ENCODE results near the gene ACADL. TPM values are rescaled to one million over a fixed set of nuclear protein-coding genes. Genes with fewer than 3 reads are reported as not detected.
A peak's percentile ranks its signal among the peaks of the same experiment; 100 is the strongest.

The ACADL gene
- total RNA-seq, 2 experiments from 2014 or later = not detected

DNA sequence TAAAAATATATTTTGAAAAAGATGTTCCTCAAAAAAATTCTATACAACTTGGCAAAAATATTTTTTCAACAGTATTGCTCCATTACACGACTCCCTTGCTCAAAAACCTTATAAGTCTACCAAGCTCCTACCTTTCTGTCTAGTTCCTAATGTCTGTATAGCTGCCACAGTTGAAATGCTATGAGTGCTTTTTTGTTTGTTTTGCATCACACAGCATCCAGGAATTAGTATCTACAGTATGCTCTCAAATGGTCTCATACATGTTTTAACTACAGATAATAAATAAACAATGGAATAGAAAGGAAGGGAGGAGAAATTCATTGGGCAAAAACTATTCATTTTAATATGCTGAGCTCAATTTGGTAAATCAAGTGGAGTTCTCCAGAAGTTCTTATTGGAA is 17.3 kb downstream of the ACADL start:
- H3K27ac Mint-ChIP-seq = no peak overlapping the region
- no peak overlapping the region for H3K4me3 Mint-ChIP-seq
- intact Hi-C loops (cut with micrococcal nuclease) = no loop called here
- POLR2A ChIA-PET = no interaction called here
- TF ChIP-seq, protein P1, sequence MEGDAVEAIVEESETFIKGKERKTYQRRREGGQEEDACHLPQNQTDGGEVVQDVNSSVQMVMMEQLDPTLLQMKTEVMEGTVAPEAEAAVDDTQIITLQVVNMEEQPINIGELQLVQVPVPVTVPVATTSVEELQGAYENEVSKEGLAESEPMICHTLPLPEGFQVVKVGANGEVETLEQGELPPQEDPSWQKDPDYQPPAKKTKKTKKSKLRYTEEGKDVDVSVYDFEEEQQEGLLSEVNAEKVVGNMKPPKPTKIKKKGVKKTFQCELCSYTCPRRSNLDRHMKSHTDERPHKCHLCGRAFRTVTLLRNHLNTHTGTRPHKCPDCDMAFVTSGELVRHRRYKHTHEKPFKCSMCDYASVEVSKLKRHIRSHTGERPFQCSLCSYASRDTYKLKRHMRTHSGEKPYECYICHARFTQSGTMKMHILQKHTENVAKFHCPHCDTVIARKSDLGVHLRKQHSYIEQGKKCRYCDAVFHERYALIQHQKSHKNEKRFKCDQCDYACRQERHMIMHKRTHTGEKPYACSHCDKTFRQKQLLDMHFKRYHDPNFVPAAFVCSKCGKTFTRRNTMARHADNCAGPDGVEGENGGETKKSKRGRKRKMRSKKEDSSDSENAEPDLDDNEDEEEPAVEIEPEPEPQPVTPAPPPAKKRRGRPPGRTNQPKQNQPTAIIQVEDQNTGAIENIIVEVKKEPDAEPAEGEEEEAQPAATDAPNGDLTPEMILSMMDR (IDR thresholded peaks at IDR 0.05) = no peak
- DNase-seq (no peak), ATAC-seq (no peak)
- no peaks in the 10 kb centered on the region for H3K9me3 Mint-ChIP-seq
- H3K4me1 Mint-ChIP-seq (ENCODE audit: low read depth) = no peaks in the 10 kb centered on the region
- H3K27me3 Mint-ChIP-seq = peaks cover 13% of the 10 kb centered on the region
- H3K36me3 Mint-ChIP-seq (ENCODE audit: low read depth) = no peaks in the 10 kb centered on the region
- CTCF ChIA-PET = interaction anchor here (1.2 to 1.7 kb wide), 2 partner anchors 11 to 12 kb away, joined by 4 to 7 read pairs; no protein-coding TSS in a partner anchor

DNA sequence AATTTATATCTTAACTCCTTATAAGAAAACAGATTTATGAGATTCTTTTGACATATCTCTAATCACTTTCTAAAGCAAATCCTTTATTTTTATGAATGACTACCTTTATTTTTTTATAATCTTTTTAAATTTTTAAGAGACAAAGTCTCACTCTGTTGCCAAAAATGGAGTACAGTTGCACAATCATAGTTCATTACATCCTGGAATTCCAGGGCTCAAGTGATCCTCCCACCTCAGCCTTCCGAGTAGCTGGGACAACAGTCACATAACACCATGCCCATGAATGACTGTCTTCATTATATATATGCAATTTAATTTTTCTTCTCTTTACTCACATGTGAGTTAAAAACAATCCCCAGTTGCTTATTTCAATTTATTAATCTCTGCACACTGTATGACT is 21.7 kb downstream of the ACADL start:
- ATAC-seq (no peak), DNase-seq (no peak)
- intact Hi-C loops (cut with micrococcal nuclease) = no loop called here
- peaks cover 12% of the 10 kb centered on the region for H3K27me3 Mint-ChIP-seq
- H3K4me1 Mint-ChIP-seq (ENCODE audit: low read depth) = no peaks in the 10 kb centered on the region
- CTCF ChIA-PET = interaction anchor here (1.0 to 1.3 kb wide), 3 partner anchors 226 to 780 kb away, joined by 3 to 8 read pairs (median 4); partner anchors contain the start of gene MAP2
- POLR2A ChIA-PET = no interaction called here
- TF ChIP-seq, protein P1 (IDR thresholded peaks at IDR 0.05) = no peak
- H3K9me3 Mint-ChIP-seq = no peaks in the 10 kb centered on the region
- H3K27ac Mint-ChIP-seq = no peak overlapping the region
- no peaks in the 10 kb centered on the region for H3K36me3 Mint-ChIP-seq (ENCODE audit: low read depth)
- no peak overlapping the region for H3K4me3 Mint-ChIP-seq

- no peaks in the 10 kb centered on the region for H3K36me3 Mint-ChIP-seq (ENCODE audit: low read depth)
- no peaks in the 10 kb centered on the region for H3K4me1 Mint-ChIP-seq (ENCODE audit: low read depth)
- no peak overlapping the region for H3K4me3 Mint-ChIP-seq
- ChIA-PET CTCF (interaction anchor here (1.0 kb wide), 1 partner anchor 226 kb away, joined by 3 read pairs; no protein-coding TSS in a partner anchor), POLR2A (no interaction called here)
- no peaks in the 10 kb centered on the region for H3K9me3 Mint-ChIP-seq
- no peak for DNase-seq
- ATAC-seq = no peak
- no peak overlapping the region for H3K27ac Mint-ChIP-seq
- intact Hi-C loops (cut with micrococcal nuclease) = no loop called here
- TF ChIP-seq, protein P1 (IDR thresholded peaks at IDR 0.05) = no peak
- peaks cover 12% of the 10 kb centered on the region for H3K27me3 Mint-ChIP-seq
These were observed 22.1 kb downstream of the ACADL start for GRCh38 chr2:210203147-210203546.

DNA sequence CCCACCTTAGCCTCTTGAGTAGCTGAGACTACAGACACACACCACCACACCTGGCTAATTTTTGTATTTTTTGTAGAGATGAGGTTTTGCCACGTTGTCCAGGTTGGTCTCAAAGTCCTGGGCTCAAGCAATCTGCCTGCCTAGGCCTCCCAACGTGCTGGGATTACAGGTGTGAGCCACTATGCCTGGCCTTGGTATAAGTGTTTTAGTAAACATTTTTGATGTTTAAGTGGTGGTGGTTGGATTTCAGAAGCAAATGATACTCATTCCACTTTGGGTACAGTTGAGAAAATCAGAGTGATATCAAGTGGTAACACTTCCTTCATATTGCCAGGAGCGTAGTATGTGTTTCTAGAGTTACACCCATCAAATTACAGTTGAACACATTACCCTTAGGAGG is 25.4 kb downstream of the ACADL start:
- H3K9me3 Mint-ChIP-seq = no peaks in the 10 kb centered on the region
- intact Hi-C loops (cut with micrococcal nuclease) = no loop called here
- CTCF ChIA-PET = interaction anchor here (1.1 to 2.7 kb wide), 3 partner anchors 223 to 303 kb away, joined by 3 to 47 read pairs (median 4); no protein-coding TSS in a partner anchor
- TF ChIP-seq, protein P1 (IDR thresholded peaks at IDR 0.05) = no peak
- peaks cover 5% of the 10 kb centered on the region for H3K27me3 Mint-ChIP-seq
- no peaks in the 10 kb centered on the region for H3K36me3 Mint-ChIP-seq (ENCODE audit: low read depth)
- H3K27ac Mint-ChIP-seq = no peak overlapping the region
- H3K4me3 Mint-ChIP-seq = no peak overlapping the region
- no peaks in the 10 kb centered on the region for H3K4me1 Mint-ChIP-seq (ENCODE audit: low read depth)
- ATAC-seq (no peak), DNase-seq (no peak)
- POLR2A ChIA-PET = interaction anchor here (0.6 kb wide), 1 partner anchor 118 kb away, joined by 4 read pairs; no protein-coding TSS in a partner anchor

GRCh38 chr2:210199186-210199765 is 26.0 kb downstream of the ACADL start:
- no peak for ATAC-seq
- intact Hi-C loops (cut with micrococcal nuclease) = no loop called here

More at GRCh38 chr2:210199186-210199765, 26.0 kb downstream of the ACADL start:
- TF ChIP-seq, protein P1 (IDR thresholded peaks at IDR 0.05) = peak; percentile 79
- peaks cover 5% of the 10 kb centered on the region for H3K27me3 Mint-ChIP-seq
- H3K4me3 Mint-ChIP-seq = no peak overlapping the region
- no peaks in the 10 kb centered on the region for H3K9me3 Mint-ChIP-seq
- no peak for DNase-seq
- no peaks in the 10 kb centered on the region for H3K36me3 Mint-ChIP-seq (ENCODE audit: low read depth)
- ChIA-PET CTCF (interaction anchor here (0.7 to 2.7 kb wide), 28 partner anchors 9 to 1804 kb away, joined by 3 to 47 read pairs (median 4); partner anchors contain the start of genes ACADL and RPE), POLR2A (interaction anchor here (0.6 kb wide), 1 partner anchor 118 kb away, joined by 4 read pairs; no protein-coding TSS in a partner anchor)
- no peak overlapping the region for H3K27ac Mint-ChIP-seq
- no peaks in the 10 kb centered on the region for H3K4me1 Mint-ChIP-seq (ENCODE audit: low read depth)
